ENCODE results near the gene ID1.
A peak's percentile ranks its signal among the peaks of the same experiment; 100 is the strongest.

- TF ChIP-seq CTCF (IDR thresholded peaks at IDR 0.05) = peak in 5 of 7 experiments; percentile 70 to 93 (median 79)
- no peak for TF ChIP-seq POLR2A (IDR thresholded peaks at IDR 0.05)
- peak in 2 of 3 donors; percentile 12 to 67 for TF ChIP-seq POLR2AphosphoS5 (IDR thresholded peaks at IDR 0.05)
- no peak for TF ChIP-seq EP300 (IDR thresholded peaks at IDR 0.05)
Observed at GRCh38 chr20:31560094-31560745, 44.9 kb upstream of the ID1 start.

Measured in stomach (tissue), 4 donors.